Mucosa of descending colon (tissue), 3 donors: Measurements from ENCODE around the gene IMPA2. TPM values are rescaled to one million over a fixed set of nuclear protein-coding genes. Genes with fewer than 3 reads are reported as not detected.
A peak's percentile ranks its signal among the peaks of the same experiment; 100 is the strongest.
"Not testable (repeated sequence)": the region's sequence is repeated elsewhere in the genome, so short reads cannot be mapped to it uniquely, and the experiment has no call there.

Source experiments
- ATAC-seq: fragments of 200-7000 bp; cut with Tn5 transposase; one replicate; pipeline ENCODE4 v1.9.1; 2020; ENCODE audit warnings: mild to moderate bottlenecking, moderate library complexity
- DNase-seq, 3 donors: peaks; one replicate each; pipeline ENCODE4 v3.0.0-alpha.2; 2020
- H3K36me3 ChIP-seq: fragments of 200-600 bp; one replicate; pipeline ENCODE4 v1.8.0; 2021; ENCODE audit warnings: low read depth, mild to moderate bottlenecking
- H3K4me1 ChIP-seq: fragments of 200-600 bp; one replicate; pipeline ENCODE4 v1.8.0; 2021; ENCODE audit warnings: low read depth, mild to moderate bottlenecking
- H3K4me3 ChIP-seq: fragments of 200-600 bp; one replicate; pipeline ENCODE4 v1.8.0; 2021; ENCODE audit warnings: mild to moderate bottlenecking
- H3K9me3 ChIP-seq: fragments of 200-600 bp; one replicate; pipeline ENCODE4 v1.8.0; 2021; ENCODE audit warnings: mild to moderate bottlenecking
- intact Hi-C, 2 donors: fragments of 100-400 bp; cut with DNase I in 1 of 2; cut with micrococcal nuclease in 1 of 2; formaldehyde crosslinking; loops; one replicate each; pipeline versions ENCODE4 v1.11.0 to v1.11.1; 2022; cut with DNase I, micrococcal nuclease
- total RNA-seq, 3 donors: library from RNA; stranded (reverse); fragmentation: NEBNext Ultra II Directional in 2 of 3; extraction: Animal tissue kit (Norgen Biotek cat#: 25700) in 2 of 3; gene quantifications; one replicate each; pipeline versions ENCODE4 v1.2.1 to v1.2.4, GENCODE V29; 2021 to 2023
- TF ChIP-seq, protein P1 (sequence below): fragments of 200-600 bp; IDR thresholded peaks from one replicate; pipeline ENCODE4 v1.8.0; 2022; ENCODE audit warnings: antibody characterized with exemption, mild to moderate bottlenecking
- donor health status: DM: no; HTN: no; CAD: no; lungs with moderate emphysema.
- donor health status: DM: no; HTN: no; CAD: no.
- donor health status: DM: no; HTN: yes; CAD: no.

The IMPA2 gene
- total RNA-seq, 3 donors from 2014 or later = 58.0 to 152 (median 117) TPM

DNA sequence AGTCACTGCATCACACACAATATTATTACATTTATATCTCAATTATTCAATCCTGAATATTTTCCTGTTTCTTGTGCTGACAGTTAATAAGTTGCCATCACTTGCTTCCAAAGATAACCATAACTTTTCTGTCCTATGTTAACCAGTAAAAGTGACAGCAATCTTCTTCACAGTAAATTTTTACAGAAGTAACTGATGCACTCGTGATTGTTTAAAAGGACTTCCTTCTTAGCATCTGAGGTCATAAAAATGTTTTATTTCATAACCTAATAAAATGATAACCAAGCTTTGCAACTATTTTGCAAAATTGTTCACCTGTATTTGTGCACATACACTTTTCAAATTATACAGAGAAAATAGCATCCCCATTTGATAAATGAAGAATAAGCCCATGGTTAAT lies 91.7 kb downstream of the IMPA2 start:
- H3K4me1 ChIP-seq = no peaks in the 10 kb centered on the region
- no peak for ATAC-seq
- H3K4me3 ChIP-seq = no peak overlapping the region
- H3K36me3 ChIP-seq = no peaks in the 10 kb centered on the region
- H3K9me3 ChIP-seq = no peaks in the 10 kb centered on the region
- intact Hi-C loops = no loop called here
- no peak for DNase-seq
- TF ChIP-seq, protein P1, sequence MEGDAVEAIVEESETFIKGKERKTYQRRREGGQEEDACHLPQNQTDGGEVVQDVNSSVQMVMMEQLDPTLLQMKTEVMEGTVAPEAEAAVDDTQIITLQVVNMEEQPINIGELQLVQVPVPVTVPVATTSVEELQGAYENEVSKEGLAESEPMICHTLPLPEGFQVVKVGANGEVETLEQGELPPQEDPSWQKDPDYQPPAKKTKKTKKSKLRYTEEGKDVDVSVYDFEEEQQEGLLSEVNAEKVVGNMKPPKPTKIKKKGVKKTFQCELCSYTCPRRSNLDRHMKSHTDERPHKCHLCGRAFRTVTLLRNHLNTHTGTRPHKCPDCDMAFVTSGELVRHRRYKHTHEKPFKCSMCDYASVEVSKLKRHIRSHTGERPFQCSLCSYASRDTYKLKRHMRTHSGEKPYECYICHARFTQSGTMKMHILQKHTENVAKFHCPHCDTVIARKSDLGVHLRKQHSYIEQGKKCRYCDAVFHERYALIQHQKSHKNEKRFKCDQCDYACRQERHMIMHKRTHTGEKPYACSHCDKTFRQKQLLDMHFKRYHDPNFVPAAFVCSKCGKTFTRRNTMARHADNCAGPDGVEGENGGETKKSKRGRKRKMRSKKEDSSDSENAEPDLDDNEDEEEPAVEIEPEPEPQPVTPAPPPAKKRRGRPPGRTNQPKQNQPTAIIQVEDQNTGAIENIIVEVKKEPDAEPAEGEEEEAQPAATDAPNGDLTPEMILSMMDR = no peak

- no peak for DNase-seq
- H3K4me3 ChIP-seq = no peak overlapping the region
- no peaks in the 10 kb centered on the region for H3K9me3 ChIP-seq
- ATAC-seq = no peak
- no peaks in the 10 kb centered on the region for H3K4me1 ChIP-seq
- TF ChIP-seq, protein P1 = no peak
- intact Hi-C loops = no loop called here
- no peaks in the 10 kb centered on the region for H3K36me3 ChIP-seq
These were observed 93.4 kb downstream of the IMPA2 start for GRCh38 chr18:12074736-12075135.

GRCh38 chr18:12076424-12077140 lies 95.3 kb downstream of the IMPA2 start:
- TF ChIP-seq, protein P1 = no peak
- Histone ChIP-seq H3K4me1 (no peaks in the 10 kb centered on the region), H3K9me3 (no peaks in the 10 kb centered on the region), H3K4me3 (no peak overlapping the region), H3K36me3 (no peaks in the 10 kb centered on the region)
- ATAC-seq (peak; percentile 96), DNase-seq (no peak)
- intact Hi-C loops = no loop called here

DNA sequence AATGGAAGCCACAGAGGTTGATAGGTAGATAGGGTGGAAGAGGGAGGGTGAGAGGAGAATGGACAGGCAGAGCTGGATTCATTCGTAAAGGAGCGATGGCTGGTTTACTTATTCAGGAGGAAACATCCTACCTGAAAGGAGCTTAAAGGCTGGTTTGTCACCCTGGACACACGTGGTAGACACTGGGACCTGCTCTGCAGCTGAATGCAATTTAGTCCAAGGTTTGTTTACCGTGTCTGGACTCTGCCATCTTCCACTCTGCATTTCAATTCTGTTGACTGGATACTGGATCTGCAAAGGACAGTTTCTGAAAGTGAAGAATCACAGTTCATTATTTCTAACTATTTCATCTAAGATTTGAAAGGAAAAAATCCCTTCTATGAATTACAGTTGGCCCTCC lies 96.7 kb downstream of the IMPA2 start:
- H3K4me3 ChIP-seq, H3K36me3 ChIP-seq, H3K9me3 ChIP-seq, DNase-seq, H3K4me1 ChIP-seq, ATAC-seq, intact Hi-C loops: not testable (repeated sequence)

DNA sequence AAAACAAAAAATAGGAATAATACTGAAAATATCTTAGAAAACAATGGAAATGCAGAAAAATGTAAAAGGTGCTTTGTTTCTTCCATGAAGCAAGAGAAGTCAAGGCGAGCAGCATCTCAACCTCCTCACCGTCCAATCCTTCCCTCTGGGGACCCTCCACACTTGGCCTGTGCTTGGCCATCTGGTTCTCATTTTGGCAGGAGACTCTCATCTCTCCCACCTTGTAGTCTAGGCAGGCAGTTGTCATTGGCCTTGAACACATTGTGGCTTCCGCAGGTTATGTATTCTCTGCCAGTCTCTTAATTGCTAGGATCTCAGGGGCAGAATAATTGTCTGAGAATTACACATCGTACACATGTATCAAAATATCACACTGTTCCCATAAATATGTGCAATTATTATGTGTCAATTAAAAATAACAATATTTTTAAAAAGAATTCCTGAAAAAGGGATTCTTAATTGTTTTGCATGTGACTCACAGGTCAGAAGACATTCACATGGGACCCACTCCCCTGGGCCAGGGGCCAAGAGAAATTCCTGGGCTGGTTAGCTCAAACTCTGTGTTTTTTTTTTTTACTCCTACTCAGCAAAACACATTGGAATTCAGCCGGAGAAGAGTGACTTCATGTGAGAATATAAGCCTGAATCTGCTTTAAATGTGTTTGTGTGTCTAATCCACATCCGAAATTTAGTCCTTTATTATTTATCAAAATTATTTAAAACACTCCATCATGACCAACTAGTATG lies 98.4 kb downstream of the IMPA2 start:
- H3K36me3 ChIP-seq = no peaks in the 10 kb centered on the region
- intact Hi-C loops = no loop called here
- ATAC-seq = no peak
- H3K9me3 ChIP-seq = no peaks in the 10 kb centered on the region
- H3K4me3 ChIP-seq = no peak overlapping the region
- no peaks in the 10 kb centered on the region for H3K4me1 ChIP-seq
- TF ChIP-seq, protein P1 = no peak
- DNase-seq = no peak

Other genes with a start within 250 kb of the IMPA2 start
- 10 to 100 TPM; 60.9 to 88.3 (median 66.7) TPM for gene CHMP1B, start 130.1 kb upstream of the IMPA2 start, total RNA-seq
- gene MPPE1, start 73.2 kb upstream of the IMPA2 start, total RNA-seq = 100 to 1,000 TPM in 1 of 3 donors, 10 to 100 TPM in 2; 56.7 to 103 (median 68.8) TPM
- gene ANKRD62, start 112.3 kb downstream of the IMPA2 start, total RNA-seq = 1 to 10 TPM in 1 of 3 donors, under 1 TPM in 1, not detected in 1; 0.17 to 1.8 TPM